K562 (cell line): ENCODE results near the gene TRPC4AP. TPM values are rescaled to one million over a fixed set of nuclear protein-coding genes. Genes with fewer than 3 reads are reported as not detected.

ENCODE experiments used
- ATAC-seq: fragments of 200-7000 bp; cut with Tn5 transposase; 3 replicates; pipeline ENCODE4 v1.9.1; 2020; ENCODE audit warnings: moderate library complexity
- BruUV-seq: library from RNA; stranded (reverse); fragments of 400-500 nt; replicated peaks from 2 replicates; lab custom pipeline; 2021; lab: Mats Ljungman, UMichigan
- CTCF ChIA-PET: fragments of 300-600 bp; formaldehyde crosslinking; extraction: SDS; loops from one replicate; lab custom pipeline; 2021; ENCODE audit warnings: low intra/inter-chr PET ratio; lab: Yijun Ruan, JAX
- POLR2A ChIA-PET: fragments of 300-600, 350-650 bp; sonication (Branson Sonifier 250); formaldehyde crosslinking; extraction: SDS; loops from one replicate; lab custom pipeline; 2021; ENCODE audit warnings: antibody characterized with exemption, inconsistent platforms; lab: Yijun Ruan, JAX
- DNase-seq, 4 experiments: peaks; one replicate each; pipeline versions ENCODE4 v3.0.0 to v3.0.0-alpha.2; 2011 to 2018; ENCODE audit warnings: low spot score in 3 of 4, mixed read lengths in 3 of 4; ENCODE audit errors: extremely low read depth in 1 of 4
- FAIRE-seq: peaks from 2 replicates; lab custom pipeline; 2011; peaks lifted over from hg19 to GRCh38; lab: Jason Lieb, UNC
- H2AFZ ChIP-seq: 2 replicates; pipeline ENCODE4 v1.6.0; 2011; ENCODE audit warnings: low read depth, low read length, control low read depth, inconsistent platforms
- H3K27ac ChIP-seq: fragments of 200-600 bp; 3 replicates; pipeline ENCODE4 v1.8.0; 2011; ENCODE audit warnings: low read depth, mild to moderate bottlenecking, control low read depth, inconsistent platforms, low read length, moderate library complexity, mixed read lengths; ENCODE audit errors: extremely low read depth
- H3K27me3 ChIP-seq, 2 experiments: fragments of 300-600 bp in 1 of 2; 2 replicates in 1 of 2; 3 replicates in 1 of 2; pipeline versions ENCODE4 v1.6.0 to v1.8.0; 2011; ENCODE audit warnings: inconsistent platforms in 2 of 2, low read length in 2 of 2, mild to moderate bottlenecking in 1 of 2, mixed read lengths in 1 of 2, moderate library complexity in 1 of 2; ENCODE audit not compliant: control insufficient read depth in 2 of 2, insufficient read depth in 2 of 2
- H3K36me3 ChIP-seq: fragments of 300-600 bp; 3 replicates; pipeline ENCODE4 v1.8.0; 2011; ENCODE audit warnings: mild to moderate bottlenecking, low read length, inconsistent platforms; ENCODE audit not compliant: control insufficient read depth, insufficient read depth
- H3K4me1 ChIP-seq, 2 experiments: fragments of 200-600 bp in 1 of 2; replicated peaks in 1 of 2; 2 replicates in 1 of 2; 3 replicates in 1 of 2; pipeline versions ENCODE4 v1.5.1 to v1.8.0; 2011; ENCODE audit warnings: inconsistent platforms in 2 of 2, low read length in 2 of 2, mild to moderate bottlenecking in 1 of 2, mixed read lengths in 1 of 2, moderate library complexity in 1 of 2; ENCODE audit not compliant: control insufficient read depth in 2 of 2, insufficient read depth in 2 of 2
- H3K4me2 ChIP-seq: 2 replicates; pipeline ENCODE4 v1.6.1; 2011; ENCODE audit warnings: low read length, control low read depth, inconsistent platforms, mixed read lengths; ENCODE audit not compliant: insufficient read depth
- H3K4me3 ChIP-seq: fragments of 200-600 bp; sonication (generic), shearing (Covaris generic); 2 replicates; pipeline ENCODE4 v1.5.1; 2016; ENCODE audit warnings: control low read depth, inconsistent platforms
- H3K79me2 ChIP-seq: fragments of 200-600 bp; 3 replicates; pipeline ENCODE4 v1.8.0; 2011; ENCODE audit warnings: low read length, inconsistent platforms; ENCODE audit not compliant: control insufficient read depth, insufficient read depth
- H3K9ac ChIP-seq, 2 experiments: 2 replicates each; pipeline versions ENCODE4 v1.6.0 to v1.6.1; 2011; ENCODE audit warnings: low read depth in 2 of 2, low read length in 2 of 2, control low read depth in 1 of 2, inconsistent platforms in 1 of 2, mild to moderate bottlenecking in 1 of 2, mixed read lengths in 1 of 2; ENCODE audit not compliant: insufficient read depth in 1 of 2
- H3K9me1 ChIP-seq: one replicate; pipeline ENCODE4 v1.6.0; 2011; ENCODE audit warnings: inconsistent platforms, mild to moderate bottlenecking, low read length, moderate library complexity; ENCODE audit not compliant: control insufficient read depth, insufficient read depth
- H3K9me3 ChIP-seq: replicated peaks from 2 replicates; pipeline ENCODE4 v1.5.1; 2011; ENCODE audit warnings: low read depth, low read length, inconsistent platforms; ENCODE audit not compliant: control insufficient read depth, insufficient read depth
- H4K20me1 ChIP-seq: replicated peaks from 2 replicates; pipeline ENCODE4 v1.6.1; 2011; ENCODE audit warnings: low read length, inconsistent platforms, mixed read lengths; ENCODE audit not compliant: control insufficient read depth, insufficient read depth
- JUND ChIP-seq, 2 experiments: IDR thresholded peaks; 2 replicates in 1 of 2; 3 replicates in 1 of 2; pipeline ENCODE4 v1.6.1; 2011; ENCODE audit warnings: borderline replicate concordance in 2 of 2, low read depth in 2 of 2, low read length in 2 of 2, improper control_type of control experiment in 1 of 2, missing biosample characterization in 1 of 2, missing genetic modification characterization in 1 of 2, missing genetic modification reagents in 1 of 2
- KLF13 ChIP-seq: fragments of 450-650 bp; IDR thresholded peaks from 2 replicates; pipeline ENCODE4 v1.6.1; 2016; ENCODE audit warnings: missing genetic modification characterization, low read depth, mild to moderate bottlenecking, missing compliant biosample characterization, moderate library complexity, borderline replicate concordance
- RBBP5 ChIP-seq: fragments of 200-600 bp; sonication (generic); IDR thresholded peaks from 2 replicates; pipeline ENCODE4 v1.6.1; 2012; ENCODE audit warnings: borderline replicate concordance, mild to moderate bottlenecking, low read length, control low read depth, inconsistent platforms; ENCODE audit not compliant: insufficient read depth, poor library complexity, severe bottlenecking
- WGBS: fragments of 100-300 bp; shearing (Covaris generic); methylation state at CpG from one replicate; pipeline ENCODE4 v1.1.6; 2016; ENCODE audit warnings: low coverage, mixed read lengths; ENCODE audit not compliant: insufficient coverage; ENCODE audit errors: missing lambda C conversion rate; 5-methylcytosine and 5-hydroxymethylcytosine counted together
- in situ Hi-C: fragments of 300-500 bp; cut with MboI; formaldehyde crosslinking; loops from 4 replicates; pipeline ENCODE4 v1.15.0; 2018; ENCODE audit warnings: inconsistent platforms, mixed read lengths
- intact Hi-C: fragments of 100-400 bp; cut with micrococcal nuclease; formaldehyde crosslinking; loops from 2 replicates; pipeline ENCODE4 v1.14.2; 2022
- polyA plus RNA-seq, 8 experiments: library from polyadenylated mRNA; depleted of rRNA in 4 of 8; stranded (reverse) in 5 of 8; unstranded in 3 of 8; fragments of >200 nt; fragmentation: Nextera tagmentation in 2 of 8; fragmentation: Illumina TruSeq in 1 of 8; extraction: Ambion mirVana in 2 of 8; extraction: Trizol in 1 of 8; gene quantifications; 2 replicates each; pipeline versions ENCODE4 v1.2.1 to v1.2.3, GENCODE V29; 2011 to 2014; ENCODE audit warnings: inconsistent platforms in 1 of 8, missing spikeins in 1 of 8
- total RNA-seq, 7 experiments: library from RNA; depleted of rRNA in 6 of 7; stranded (reverse); fragments of >200 nt in 6 of 7; fragmentation: Illumina TruSeq in 2 of 7; extraction: Trizol in 2 of 7; gene quantifications; 2 replicates each; pipeline versions ENCODE4 v1.2.1 to v1.2.3, GENCODE V29; 2011 to 2021; ENCODE audit warnings: low replicate concordance in 1 of 7
- TF ChIP-seq, protein P1 (sequence below): fragments of 450-650 bp; IDR thresholded peaks from 2 replicates; pipeline ENCODE4 v1.6.1; 2016; ENCODE audit warnings: mild to moderate bottlenecking
- TF ChIP-seq, protein P2 (sequence below): fragments of 450-650 bp; formaldehyde crosslinking; IDR thresholded peaks from 2 replicates; pipeline ENCODE4 v1.4.0; 2020; ENCODE audit warnings: mild to moderate bottlenecking, mixed read lengths
- TF ChIP-seq, protein P3 (sequence below): fragments of 250-450 bp; sonication (Bioruptor Pico); IDR thresholded peaks from 2 replicates; pipeline ENCODE4 v1.5.0; 2021; ENCODE audit warnings: mild to moderate bottlenecking, borderline replicate concordance

The TRPC4AP gene
- total and polyA plus RNA-seq, 9 of the 15 experiments (the other 6 are each of a cell fraction or from before 2014, with no cell fraction given) = 2.3 to 70.3 (median 33.3) TPM

DNA sequence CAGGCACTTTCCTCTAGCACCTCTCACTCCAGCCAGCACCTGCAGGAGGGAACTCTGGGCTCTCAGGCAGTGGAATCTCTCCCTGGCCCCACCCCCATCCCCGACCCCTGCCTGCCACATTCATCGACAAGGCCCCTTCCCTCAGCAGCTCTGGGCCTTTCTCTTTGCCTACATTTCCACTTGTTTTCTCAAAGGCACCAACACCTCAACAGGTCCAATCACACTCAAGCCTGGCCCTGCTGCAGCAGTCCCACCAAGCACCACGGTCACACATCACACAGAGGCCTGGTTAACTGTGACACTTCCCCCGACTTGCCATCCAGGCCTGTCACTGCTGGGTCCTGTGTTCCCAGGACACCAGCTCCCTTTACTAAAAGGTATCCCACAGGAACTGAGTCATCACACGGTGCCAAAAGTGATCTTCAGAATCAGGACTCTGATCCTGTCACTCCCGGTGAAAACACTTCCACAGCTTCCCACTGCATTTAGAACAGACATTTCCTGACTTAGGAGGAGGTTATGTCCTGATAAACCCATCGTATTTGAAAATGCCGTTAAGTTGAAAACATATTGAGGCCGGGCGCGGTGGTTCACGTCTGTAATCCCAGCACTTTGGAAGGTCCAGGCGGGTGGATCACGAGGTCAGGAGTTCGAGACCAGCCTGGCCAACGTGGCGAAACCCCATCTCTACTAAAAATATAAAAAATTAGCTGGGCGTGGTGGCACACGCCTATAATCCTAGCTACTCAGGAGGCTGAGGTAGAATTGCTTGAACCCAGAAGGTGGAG lies 82.0 kb downstream of the TRPC4AP start:
- ChIA-PET POLR2A (interaction anchor here (0.6 to 2.8 kb wide), 7 partner anchors 10 to 137 kb away, joined by 3 to 10 read pairs (median 3); no protein-coding TSS in a partner anchor), CTCF (no interaction called here)
- H3K4me1 ChIP-seq = no peaks in the 10 kb centered on the region; a peak in 1 of 5 replicates
- H3K4me3 ChIP-seq = no peak overlapping the region
- no peaks in the 10 kb centered on the region for H3K9me1 ChIP-seq
- no peak overlapping the region for H3K9ac ChIP-seq
- WGBS = 87% methylated on average over 18 of the region's 19 CpGs
- TF ChIP-seq, protein P1, sequence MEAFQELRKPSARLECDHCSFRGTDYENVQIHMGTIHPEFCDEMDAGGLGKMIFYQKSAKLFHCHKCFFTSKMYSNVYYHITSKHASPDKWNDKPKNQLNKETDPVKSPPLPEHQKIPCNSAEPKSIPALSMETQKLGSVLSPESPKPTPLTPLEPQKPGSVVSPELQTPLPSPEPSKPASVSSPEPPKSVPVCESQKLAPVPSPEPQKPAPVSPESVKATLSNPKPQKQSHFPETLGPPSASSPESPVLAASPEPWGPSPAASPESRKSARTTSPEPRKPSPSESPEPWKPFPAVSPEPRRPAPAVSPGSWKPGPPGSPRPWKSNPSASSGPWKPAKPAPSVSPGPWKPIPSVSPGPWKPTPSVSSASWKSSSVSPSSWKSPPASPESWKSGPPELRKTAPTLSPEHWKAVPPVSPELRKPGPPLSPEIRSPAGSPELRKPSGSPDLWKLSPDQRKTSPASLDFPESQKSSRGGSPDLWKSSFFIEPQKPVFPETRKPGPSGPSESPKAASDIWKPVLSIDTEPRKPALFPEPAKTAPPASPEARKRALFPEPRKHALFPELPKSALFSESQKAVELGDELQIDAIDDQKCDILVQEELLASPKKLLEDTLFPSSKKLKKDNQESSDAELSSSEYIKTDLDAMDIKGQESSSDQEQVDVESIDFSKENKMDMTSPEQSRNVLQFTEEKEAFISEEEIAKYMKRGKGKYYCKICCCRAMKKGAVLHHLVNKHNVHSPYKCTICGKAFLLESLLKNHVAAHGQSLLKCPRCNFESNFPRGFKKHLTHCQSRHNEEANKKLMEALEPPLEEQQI = no peak
- TF ChIP-seq KLF13 (tag) (no peak), RBBP5 (no peak), JUND (IDR thresholded peaks at IDR 0.05; ENCODE audit: borderline replicate concordance, low read depth, low read length) (no peak), JUND (tag; IDR thresholded peaks at IDR 0.05; ENCODE audit: borderline replicate concordance, low read depth, low read length) (no peak)
- TF ChIP-seq, protein P2, sequence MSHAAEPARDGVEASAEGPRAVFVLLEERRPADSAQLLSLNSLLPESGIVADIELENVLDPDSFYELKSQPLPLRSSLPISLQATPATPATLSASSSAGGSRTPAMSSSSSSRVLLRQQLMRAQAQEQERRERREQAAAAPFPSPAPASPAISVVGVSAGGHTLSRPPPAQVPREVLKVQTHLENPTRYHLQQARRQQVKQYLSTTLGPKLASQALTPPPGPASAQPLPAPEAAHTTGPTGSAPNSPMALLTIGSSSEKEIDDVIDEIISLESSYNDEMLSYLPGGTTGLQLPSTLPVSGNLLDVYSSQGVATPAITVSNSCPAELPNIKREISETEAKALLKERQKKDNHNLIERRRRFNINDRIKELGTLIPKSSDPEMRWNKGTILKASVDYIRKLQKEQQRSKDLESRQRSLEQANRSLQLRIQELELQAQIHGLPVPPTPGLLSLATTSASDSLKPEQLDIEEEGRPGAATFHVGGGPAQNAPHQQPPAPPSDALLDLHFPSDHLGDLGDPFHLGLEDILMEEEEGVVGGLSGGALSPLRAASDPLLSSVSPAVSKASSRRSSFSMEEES (CRISPR knock-in tag) = no peak
- TF ChIP-seq, protein P3, sequence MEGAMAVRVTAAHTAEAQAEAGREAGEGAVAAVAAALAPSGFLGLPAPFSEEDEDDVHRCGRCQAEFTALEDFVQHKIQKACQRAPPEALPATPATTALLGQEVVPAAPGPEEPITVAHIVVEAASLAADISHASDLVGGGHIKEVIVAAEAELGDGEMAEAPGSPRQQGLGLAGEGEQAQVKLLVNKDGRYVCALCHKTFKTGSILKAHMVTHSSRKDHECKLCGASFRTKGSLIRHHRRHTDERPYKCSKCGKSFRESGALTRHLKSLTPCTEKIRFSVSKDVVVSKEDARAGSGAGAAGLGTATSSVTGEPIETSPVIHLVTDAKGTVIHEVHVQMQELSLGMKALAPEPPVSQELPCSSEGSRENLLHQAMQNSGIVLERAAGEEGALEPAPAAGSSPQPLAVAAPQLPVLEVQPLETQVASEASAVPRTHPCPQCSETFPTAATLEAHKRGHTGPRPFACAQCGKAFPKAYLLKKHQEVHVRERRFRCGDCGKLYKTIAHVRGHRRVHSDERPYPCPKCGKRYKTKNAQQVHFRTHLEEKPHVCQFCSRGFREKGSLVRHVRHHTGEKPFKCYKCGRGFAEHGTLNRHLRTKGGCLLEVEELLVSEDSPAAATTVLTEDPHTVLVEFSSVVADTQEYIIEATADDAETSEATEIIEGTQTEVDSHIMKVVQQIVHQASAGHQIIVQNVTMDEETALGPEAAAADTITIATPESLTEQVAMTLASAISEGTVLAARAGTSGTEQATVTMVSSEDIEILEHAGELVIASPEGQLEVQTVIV (CRISPR knock-in tag) = no peak
- no peaks in the 10 kb centered on the region for H4K20me1 ChIP-seq
- FAIRE-seq = no peak
- BruUV-seq = no TSS peak
- H2AFZ ChIP-seq = no peak overlapping the region
- DNase-seq = no peak
- no peaks in the 10 kb centered on the region for H3K79me2 ChIP-seq
- intact Hi-C loops = no loop called here
- in situ Hi-C loops = no loop called here
- no peak overlapping the region for H3K27ac ChIP-seq
- no peaks in the 10 kb centered on the region for H3K27me3 ChIP-seq
- H3K9me3 ChIP-seq = no peaks in the 10 kb centered on the region
- H3K36me3 ChIP-seq = peaks cover 92% of the 10 kb centered on the region; the same call in 2 of the 3 replicates
- no peak for ATAC-seq
- no peak overlapping the region for H3K4me2 ChIP-seq
